HEK293T (cell line): ENCODE measurements around the gene MYH6.

ENCODE experiments used
- CTCF ChIA-PET: fragments of 350-600 bp; formaldehyde crosslinking; extraction: SDS; loops from one replicate; lab custom pipeline; 2021; ENCODE audit warnings: antibody characterized with exemption, inconsistent platforms; lab: Yijun Ruan, JAX
- POLR2A ChIA-PET: fragments of 350-600 bp; formaldehyde crosslinking; extraction: SDS; loops from one replicate; lab custom pipeline; 2020; ENCODE audit warnings: antibody characterized with exemption, inconsistent platforms; lab: Yijun Ruan, JAX
- DNase-seq: peaks from one replicate; pipeline ENCODE4 v3.0.0; 2012; ENCODE audit warnings: mixed read lengths; ENCODE audit errors: extremely low spot score
- ARNT ChIP-seq: fragments of 450-650 bp; IDR thresholded peaks from 2 replicates; pipeline ENCODE4 v1.6.1; 2017; ENCODE audit warnings: mild to moderate bottlenecking
- BHLHE40 ChIP-seq: fragments of 450-650 bp; IDR thresholded peaks from 2 replicates; pipeline ENCODE4 v1.6.1; 2016; ENCODE audit warnings: mild to moderate bottlenecking, moderate library complexity, borderline replicate concordance
- CTBP1 ChIP-seq: fragments of 450-650 bp; IDR thresholded peaks from 2 replicates; pipeline ENCODE4 v1.6.1; 2016; ENCODE audit warnings: borderline replicate concordance
- ELF4 ChIP-seq: fragments of 450-650 bp; IDR thresholded peaks from 2 replicates; pipeline ENCODE4 v1.6.1; 2017; ENCODE audit warnings: antibody characterized with exemption
- FOXA1 ChIP-seq: fragments of 450-650 bp; IDR thresholded peaks from 2 replicates; pipeline ENCODE4 v1.6.1; 2016; ENCODE audit warnings: mild to moderate bottlenecking
- FOXK2 ChIP-seq: fragments of 450-650 bp; IDR thresholded peaks from 2 replicates; pipeline ENCODE4 v1.6.1; 2016; ENCODE audit warnings: mild to moderate bottlenecking
- FOXM1 ChIP-seq: fragments of 450-650 bp; IDR thresholded peaks from 2 replicates; pipeline ENCODE4 v1.6.1; 2017; ENCODE audit warnings: mild to moderate bottlenecking, borderline replicate concordance
- HDGF ChIP-seq: fragments of 450-650 bp; IDR thresholded peaks from 2 replicates; pipeline ENCODE4 v1.6.1; 2017; ENCODE audit warnings: antibody characterized with exemption, borderline replicate concordance
- L3MBTL2 ChIP-seq: fragments of 450-650 bp; conservative IDR thresholded peaks from 2 replicates; pipeline ENCODE4 v1.6.1; 2016; ENCODE audit warnings: mild to moderate bottlenecking
- LEF1 ChIP-seq: fragments of 450-650 bp; IDR thresholded peaks from 2 replicates; pipeline ENCODE4 v1.6.1; 2017; ENCODE audit warnings: mild to moderate bottlenecking, borderline replicate concordance
- NFRKB ChIP-seq: fragments of 450-650 bp; IDR thresholded peaks from 2 replicates; pipeline ENCODE4 v1.6.1; 2016; ENCODE audit warnings: mild to moderate bottlenecking, moderate library complexity
- PKNOX1 ChIP-seq: fragments of 450-650 bp; IDR thresholded peaks from 2 replicates; pipeline ENCODE4 v1.6.1; 2016
- SP1 ChIP-seq: fragments of 450-650 bp; IDR thresholded peaks from 2 replicates; pipeline ENCODE4 v1.6.1; 2017
- SUZ12 ChIP-seq: fragments of 450-650 bp; IDR thresholded peaks from 2 replicates; pipeline ENCODE4 v1.6.1; 2016; ENCODE audit warnings: mild to moderate bottlenecking
- TARDBP ChIP-seq: fragments of 450-650 bp; IDR thresholded peaks from 2 replicates; pipeline ENCODE4 v1.6.1; 2016
- ZNF384 ChIP-seq: fragments of 450-650 bp; IDR thresholded peaks from 2 replicates; pipeline ENCODE4 v1.6.1; 2016

The MYH6 gene

DNA sequence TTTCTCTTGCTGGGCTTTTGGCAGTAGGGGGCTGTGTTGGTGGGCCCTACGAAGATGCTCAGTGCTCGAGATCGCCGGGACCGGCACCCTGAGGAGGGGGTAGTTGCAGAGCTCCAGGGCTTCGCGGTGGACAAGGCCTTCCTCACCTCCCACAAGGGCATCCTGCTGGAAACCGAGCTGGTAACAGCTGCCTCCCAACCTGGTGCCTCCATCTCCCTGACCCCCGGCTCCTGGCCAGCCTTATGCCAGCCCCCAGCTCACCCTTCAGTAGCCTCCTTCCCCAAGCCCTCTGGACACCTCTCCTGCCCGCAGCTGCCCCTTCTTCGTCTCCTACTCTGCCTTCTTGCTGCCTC is 30.9 kb downstream of the MYH6 start:
- ChIA-PET CTCF (no interaction called here), POLR2A (interaction anchor here (2.4 kb wide), 1 partner anchor 56 kb away, joined by 8 read pairs; the partner anchor contains the start of gene PABPN1)
- TF ChIP-seq TARDBP (no peak), ELF4 (no peak), FOXA1 (no peak), SP1 (no peak)
- no peak for DNase-seq

- DNase-seq, result no peak
- ChIA-PET POLR2A (interaction anchor here (2.4 kb wide), 1 partner anchor 55 kb away, joined by 8 read pairs; the partner anchor contains the start of gene PABPN1), CTCF (interaction anchor here (1.1 kb wide), 1 partner anchor 47 kb away, joined by 4 read pairs; no protein-coding TSS in a partner anchor)
- TF ChIP-seq FOXK2 (no peak), L3MBTL2 (no peak), TARDBP (no peak), HDGF (no peak), PKNOX1 (no peak), FOXM1 (no peak), NFRKB (no peak), SUZ12 (no peak), LEF1 (no peak), FOXA1 (no peak), CTBP1 (no peak), BHLHE40 (no peak), ARNT (no peak), SP1 (no peak), ZNF384 (no peak), ELF4 (no peak)
Observed at GRCh38 chr14:23376482-23377197, 31.4 kb downstream of the MYH6 start, which contains the start of gene CMTM5. CMTM5 (plus strand) TSS chr14:23377046; CDS start chr14:23377252, 206 bp downstream.

- DNase-seq, result no peak
- ChIA-PET POLR2A (interaction anchor here (2.4 kb wide), 1 partner anchor 54 kb away, joined by 8 read pairs; the partner anchor contains the start of gene PABPN1), CTCF (interaction anchor here (0.7 to 1.1 kb wide), 2 partner anchors 15 to 46 kb away, joined by 3 to 4 read pairs; no protein-coding TSS in a partner anchor)
- no peak for TF ChIP-seq NFRKB
- TF ChIP-seq FOXA1, result no peak
- no peak for TF ChIP-seq BHLHE40
- TF ChIP-seq LEF1, result no peak
- no peak for TF ChIP-seq L3MBTL2
- no peak for TF ChIP-seq PKNOX1
- TF ChIP-seq TARDBP, result no peak
- no peak for TF ChIP-seq SP1
- TF ChIP-seq ARNT, result no peak
- TF ChIP-seq CTBP1, result no peak
- TF ChIP-seq ZNF384, result no peak
- no peak for TF ChIP-seq HDGF
- TF ChIP-seq ELF4, result no peak
- TF ChIP-seq FOXK2, result no peak
- no peak for TF ChIP-seq SUZ12
- no peak for TF ChIP-seq FOXM1
Observed at GRCh38 chr14:23375527-23376251, 32.4 kb downstream of the MYH6 start.

- TF ChIP-seq ARNT (no peak), LEF1 (no peak), PKNOX1 (no peak), FOXK2 (no peak), FOXA1 (no peak), NFRKB (no peak), CTBP1 (no peak), L3MBTL2 (no peak), TARDBP (no peak), HDGF (no peak)
- POLR2A ChIA-PET, result no interaction called here
Observed at GRCh38 chr14:23373041-23373440, 35.0 kb downstream of the MYH6 start.

GRCh38 chr14:23372509-23372908 is 35.6 kb downstream of the MYH6 start, which contains the start of gene IL25:
IL25 (plus strand) TSS chr14:23372809.
- CTCF ChIA-PET, result no interaction called here
- TF ChIP-seq L3MBTL2 (no peak), FOXA1 (no peak), SUZ12 (no peak), FOXK2 (no peak), TARDBP (no peak), PKNOX1 (no peak), ZNF384 (no peak), BHLHE40 (no peak), HDGF (no peak), LEF1 (no peak), SP1 (no peak), CTBP1 (no peak), FOXM1 (no peak), NFRKB (no peak), ARNT (no peak), ELF4 (no peak)
- POLR2A ChIA-PET, result no interaction called here
- no peak for DNase-seq

More at GRCh38 chr14:23373041-23373440, 35.0 kb downstream of the MYH6 start:
- DNase-seq, result no peak
- CTCF ChIA-PET, result no interaction called here
